GM21515 (cell line): Measurements from ENCODE around the gene N4BP2L2.
A peak's percentile ranks its signal among the peaks of the same experiment; 100 is the strongest.

Experiments
- ATAC-seq: cut with Tn5 transposase; IDR thresholded peaks from one replicate; pipeline ENCODE4 v1.9.1; 2021; ENCODE audit not compliant: unreplicated experiment

N4BP2L2 gene

DNA sequence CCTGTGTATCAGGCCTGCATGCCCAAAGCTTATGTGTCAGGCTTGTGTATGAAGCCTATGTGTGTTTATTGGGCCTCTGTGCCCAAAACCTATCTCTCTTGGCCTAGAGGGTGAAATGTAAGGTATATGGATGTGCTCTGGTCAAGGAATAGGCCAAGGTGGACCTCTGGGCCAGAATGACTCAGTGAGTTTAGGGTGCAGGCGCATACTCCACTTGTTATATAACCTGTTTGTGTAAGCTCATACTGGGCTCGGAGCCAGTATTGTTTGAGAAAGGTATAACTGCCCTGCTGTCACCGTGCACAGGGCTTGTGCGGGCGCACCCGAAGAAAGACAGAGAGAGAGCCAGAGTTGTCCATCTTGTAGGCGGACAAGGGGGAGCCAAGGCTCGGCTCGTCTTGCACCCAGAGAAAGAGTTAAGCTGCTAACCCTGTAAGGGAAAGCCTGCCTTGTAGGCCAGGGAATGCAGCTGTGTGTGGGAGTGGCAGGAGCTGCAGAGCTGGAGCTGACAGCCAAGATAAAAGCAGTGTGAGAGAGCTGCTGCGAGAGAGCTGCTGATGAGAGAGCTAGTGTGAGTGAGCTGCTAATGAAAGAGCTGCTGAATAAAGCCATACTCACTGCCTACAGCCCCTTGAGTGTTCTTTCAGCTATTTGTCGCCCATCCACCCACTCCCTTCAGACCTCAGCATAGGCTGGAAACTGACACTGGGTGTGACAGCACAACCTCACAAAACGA lies 67.2 kb downstream of the N4BP2L2 start:
- ATAC-seq, result no peak

DNA sequence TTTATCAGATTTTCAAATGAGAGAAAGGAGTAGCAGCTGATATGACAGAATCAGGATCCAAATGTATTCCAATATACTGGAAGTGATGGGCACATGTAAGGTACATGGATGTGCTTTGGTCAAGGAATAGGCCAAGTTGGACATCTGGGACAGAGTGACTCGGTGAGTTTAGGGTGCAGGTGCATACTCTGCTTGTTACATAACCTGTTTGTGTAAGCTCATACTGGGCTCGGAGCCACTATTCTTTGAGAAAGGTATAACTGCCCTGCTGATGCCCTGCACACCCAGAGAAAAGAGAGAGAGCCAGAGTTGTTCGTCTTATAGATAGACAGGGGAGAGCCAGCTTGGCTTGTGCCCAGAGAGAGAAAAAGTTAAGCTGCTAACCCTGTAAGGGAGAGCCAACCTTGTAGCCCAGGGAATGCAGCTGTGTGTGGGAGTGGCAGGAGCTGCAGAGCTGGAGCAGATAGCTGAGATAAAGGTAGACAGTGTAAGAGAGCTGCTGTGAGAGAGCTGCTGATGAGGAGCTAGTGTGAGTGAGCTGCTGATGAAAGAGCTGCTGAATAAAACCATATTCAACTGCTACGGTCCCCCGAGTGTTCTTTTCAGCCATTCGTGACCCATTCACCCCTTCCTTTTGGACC lies 70.0 kb downstream of the N4BP2L2 start:
- ATAC-seq, result no peak

GRCh38 chr13:32456591-32456990 lies 82.0 kb downstream of the N4BP2L2 start:
- no peak for ATAC-seq

DNA sequence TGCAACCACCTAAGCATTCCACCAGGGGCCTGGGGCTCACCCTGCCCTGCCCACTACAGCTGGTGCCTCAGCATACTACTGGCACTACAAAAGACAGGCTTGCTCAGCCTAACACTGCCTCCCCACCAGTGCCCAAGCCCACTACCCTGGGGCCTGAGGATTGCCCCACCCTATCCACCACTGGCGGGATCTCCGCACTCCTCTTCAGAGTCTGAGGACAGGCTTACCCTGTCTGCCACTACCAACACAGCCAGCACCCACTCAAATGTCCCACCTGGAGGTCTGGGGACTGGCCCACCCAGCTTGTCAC lies 83.0 kb downstream of the N4BP2L2 start:
- ATAC-seq, result no peak

- ATAC-seq, result no peak
Measured at GRCh38 chr13:32454886-32455593, 83.6 kb downstream of the N4BP2L2 start.

DNA sequence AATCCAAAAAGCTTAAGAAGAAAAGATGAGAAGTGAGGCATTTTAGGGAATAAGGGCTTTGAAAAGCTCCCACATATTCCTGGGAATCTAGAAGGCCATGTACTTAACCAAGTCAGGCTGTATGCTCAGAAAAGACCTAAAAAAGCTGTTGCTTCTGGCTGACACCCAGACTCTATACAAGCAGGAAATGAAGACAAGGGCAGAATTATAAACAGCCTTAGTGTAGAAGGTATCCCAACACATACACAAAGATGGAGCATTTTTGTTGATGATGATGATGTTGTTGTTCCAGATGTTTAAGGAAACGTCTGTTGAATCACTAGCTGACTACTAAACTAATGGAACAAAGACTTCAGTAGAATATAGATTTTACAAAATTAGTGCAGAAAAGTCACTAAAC lies 84.6 kb downstream of the N4BP2L2 start:
- ATAC-seq, result no peak

DNA sequence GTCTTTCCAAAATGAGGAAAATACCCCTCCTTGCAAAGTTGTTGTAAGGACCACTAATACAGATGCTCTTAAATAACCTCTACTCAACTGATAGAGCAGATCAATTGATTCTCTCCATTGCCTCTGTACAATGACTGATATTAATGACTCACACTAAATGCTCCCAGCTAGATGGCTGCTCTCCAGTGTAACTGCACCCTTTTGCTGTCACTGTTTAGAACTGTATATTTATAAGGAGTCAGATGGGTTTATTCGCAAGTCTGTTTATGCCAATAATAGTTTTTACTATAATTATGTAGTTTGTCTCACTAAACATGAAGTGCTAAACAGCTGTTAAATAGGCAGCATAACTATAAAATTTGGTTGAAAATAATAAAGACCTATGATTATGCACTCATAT lies 89.6 kb downstream of the N4BP2L2 start:
- ATAC-seq, result no peak

DNA sequence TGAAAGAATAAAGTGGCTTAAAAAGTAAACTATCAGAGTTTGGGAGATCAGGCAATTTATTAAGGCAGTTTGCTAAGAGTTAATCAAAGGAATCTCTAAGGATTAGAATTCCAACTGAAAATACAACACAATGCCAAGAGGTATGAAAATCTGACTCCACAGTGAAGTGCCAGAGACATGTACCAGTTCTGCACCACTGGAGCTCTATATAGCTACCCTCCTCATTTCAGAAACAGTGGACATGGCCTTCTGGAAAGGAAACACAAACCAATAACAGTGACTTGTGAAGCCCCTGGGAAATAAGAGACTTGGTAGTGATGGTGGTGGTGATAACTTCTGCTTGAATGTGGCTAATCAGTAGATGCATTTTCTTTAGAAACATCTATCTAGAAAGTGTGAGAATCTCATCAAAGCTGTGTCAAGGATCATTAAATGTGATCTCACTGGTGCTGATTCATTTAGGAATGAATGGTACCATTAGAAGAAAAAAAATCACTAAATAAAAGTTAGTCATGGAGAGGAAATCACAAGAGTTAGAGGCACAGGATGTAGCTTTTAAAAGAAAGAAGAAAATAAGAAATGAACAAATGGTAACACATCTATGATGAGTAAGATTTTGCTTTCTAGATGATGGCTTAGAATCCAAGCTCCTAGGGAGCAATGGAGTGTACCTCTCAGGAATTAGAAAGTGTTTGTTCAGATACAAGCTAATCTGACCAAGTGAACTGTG lies 90.5 kb downstream of the N4BP2L2 start:
- ATAC-seq, result no peak

- no peak for ATAC-seq
Measured at GRCh38 chr13:32446773-32447465, 91.7 kb downstream of the N4BP2L2 start.

GRCh38 chr13:32446220-32446619 lies 92.4 kb downstream of the N4BP2L2 start:
- ATAC-seq, result no peak

- ATAC-seq, result no peak
Measured at GRCh38 chr13:32445461-32445860, 93.1 kb downstream of the N4BP2L2 start.

GRCh38 chr13:32443111-32443510 lies 95.5 kb downstream of the N4BP2L2 start:
- ATAC-seq, result no peak

GRCh38 chr13:32438871-32439270 lies 99.7 kb downstream of the N4BP2L2 start:
- no peak for ATAC-seq

DNA sequence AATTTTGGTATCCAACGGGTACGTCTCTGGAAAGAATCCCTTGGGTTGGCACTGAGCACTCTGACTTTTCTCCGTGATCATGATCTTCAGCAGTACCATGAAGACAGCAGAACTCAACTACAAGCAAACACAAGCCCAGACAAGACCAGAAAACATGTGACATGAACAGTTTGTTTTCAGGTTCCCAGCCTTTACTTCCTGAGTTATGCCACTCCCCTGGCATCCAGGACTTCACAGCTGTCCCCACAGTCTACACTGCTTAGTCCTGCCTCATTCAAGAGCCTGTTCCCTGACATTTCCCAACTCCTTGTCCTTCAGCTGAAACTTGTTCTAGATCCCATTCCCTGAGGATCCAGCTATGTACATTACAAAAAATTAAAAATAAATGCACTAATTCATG lies 105.7 kb downstream of the N4BP2L2 start:
- ATAC-seq, result no peak

GRCh38 chr13:32431361-32431760 lies 107.2 kb downstream of the N4BP2L2 start:
- no peak for ATAC-seq

DNA sequence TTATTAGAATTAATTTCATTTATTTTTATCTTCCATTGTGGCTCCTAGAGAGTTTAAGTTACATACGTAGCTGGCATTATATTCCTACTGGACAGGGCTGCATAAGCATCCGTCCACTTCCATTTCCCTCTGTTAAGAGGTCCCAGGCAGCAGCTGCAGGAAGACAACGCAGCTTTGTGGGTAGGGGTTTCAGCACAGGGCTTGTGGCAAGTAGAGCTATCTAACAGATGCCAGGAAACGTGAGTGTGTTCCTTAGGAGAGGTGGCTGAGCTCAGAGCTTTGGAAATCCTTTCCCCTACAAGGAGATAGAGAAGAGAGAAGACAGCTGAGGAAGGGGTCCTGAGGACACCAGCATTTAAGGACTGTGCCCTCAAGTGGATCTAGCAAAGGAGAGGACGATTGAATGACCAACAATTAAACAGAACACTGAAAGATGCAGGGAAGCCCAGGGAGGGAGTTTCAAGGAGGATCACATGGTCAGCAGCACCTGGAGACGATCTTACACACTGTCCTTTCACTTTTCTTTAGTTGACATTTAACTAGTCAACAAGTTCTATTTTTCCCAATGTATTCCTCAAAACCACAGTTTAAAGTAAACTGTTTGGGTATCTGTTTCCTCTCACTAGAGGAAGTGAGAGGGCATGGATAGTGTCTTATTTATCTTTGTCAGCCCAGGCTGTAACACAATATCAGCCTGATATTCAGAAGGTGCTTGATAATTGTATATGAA lies 108.4 kb downstream of the N4BP2L2 start:
- no peak for ATAC-seq

GRCh38 chr13:32429433-32429909 lies 109.1 kb downstream of the N4BP2L2 start:
- no peak for ATAC-seq

GRCh38 chr13:32428581-32429432 lies 109.8 kb downstream of the N4BP2L2 start:
- ATAC-seq, result no peak

DNA sequence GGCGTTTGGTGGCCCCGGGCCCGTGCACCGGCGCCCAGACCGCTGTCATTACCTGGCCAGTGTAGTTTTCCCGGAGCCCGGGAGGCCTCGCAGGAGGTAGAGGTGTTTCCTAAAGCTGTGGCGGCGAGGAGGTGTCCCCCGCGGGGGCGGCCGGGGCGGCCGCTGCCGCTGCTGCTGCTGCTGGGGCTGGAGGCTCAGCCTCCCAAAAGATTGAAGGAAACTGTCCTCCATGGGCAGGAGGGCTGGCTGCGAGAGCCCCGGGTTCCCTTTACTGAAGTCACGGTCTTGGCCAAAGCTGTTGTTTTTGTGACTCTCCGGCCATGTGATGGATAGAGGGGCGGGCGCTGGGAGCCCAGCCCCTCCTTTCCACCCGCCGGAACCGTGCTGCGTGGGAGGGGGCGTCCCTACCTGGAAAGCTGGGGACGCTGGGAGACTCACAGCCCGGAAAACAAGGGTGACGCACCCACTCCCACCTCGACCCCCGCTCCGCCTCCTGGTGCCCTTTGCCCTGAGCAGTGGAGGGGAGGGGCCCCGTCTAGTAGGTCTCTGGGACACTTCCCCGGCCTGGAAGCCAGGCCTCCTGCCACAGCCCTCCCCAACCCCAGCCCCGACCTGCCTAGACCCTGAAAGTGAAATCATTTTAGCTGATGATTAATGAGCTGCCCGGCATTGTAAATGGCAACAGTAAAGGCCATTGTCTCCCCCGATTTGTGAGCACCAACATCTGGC lies 110.6 kb downstream of the N4BP2L2 start, which contains the start of gene N4BP2L1:
N4BP2L1 (minus strand) TSS at position 279 of the 729 bp plus-strand sequence; CDS start at position 231, 48 bp downstream.
- ATAC-seq, result peak; percentile 68
